ENCODE results near the gene PARD6G.

The PARD6G gene

GRCh38 chr18:80232030-80232429 lies 15.3 kb downstream of the PARD6G start:
- DNase-seq (ENCODE audit: low read depth): no peak
- TF ChIP-seq CTCF (conservative IDR thresholded peaks at IDR 0.05; ENCODE audit: low read depth, low read length): no peak
- H3K4me3 ChIP-seq (ENCODE audit: low read length): no peak overlapping the region

GRCh38 chr18:80231616-80232015 lies 15.7 kb downstream of the PARD6G start:
- H3K4me3 ChIP-seq (ENCODE audit: low read length): no peak overlapping the region
- no peak for DNase-seq (ENCODE audit: low read depth)
- TF ChIP-seq CTCF (conservative IDR thresholded peaks at IDR 0.05; ENCODE audit: low read depth, low read length): no peak

- TF ChIP-seq CTCF (conservative IDR thresholded peaks at IDR 0.05; ENCODE audit: low read depth, low read length): no peak
- H3K4me3 ChIP-seq (ENCODE audit: low read length): no peak overlapping the region
- no peak for DNase-seq (ENCODE audit: low read depth)
Observed at GRCh38 chr18:80231151-80231550, 16.2 kb downstream of the PARD6G start.

- no peak for TF ChIP-seq CTCF (conservative IDR thresholded peaks at IDR 0.05; ENCODE audit: low read depth, low read length)
- no peak for DNase-seq (ENCODE audit: low read depth)
- no peak overlapping the region for H3K4me3 ChIP-seq (ENCODE audit: low read length)
Observed at GRCh38 chr18:80229766-80230745, 17.3 kb downstream of the PARD6G start.

GRCh38 chr18:80229363-80229762 lies 18.0 kb downstream of the PARD6G start:
- H3K4me3 ChIP-seq (ENCODE audit: low read length): no peak overlapping the region
- no peak for DNase-seq (ENCODE audit: low read depth)
- TF ChIP-seq CTCF (conservative IDR thresholded peaks at IDR 0.05; ENCODE audit: low read depth, low read length): no peak

GRCh38 chr18:80228051-80228848 lies 19.1 kb downstream of the PARD6G start:
- no peak for DNase-seq (ENCODE audit: low read depth)
- no peak overlapping the region for H3K4me3 ChIP-seq (ENCODE audit: low read length)
- TF ChIP-seq CTCF (conservative IDR thresholded peaks at IDR 0.05; ENCODE audit: low read depth, low read length): no peak
